H1 (cell line): ENCODE data around the gene MAN1C1. TPM values are rescaled to one million over a fixed set of nuclear protein-coding genes. Genes with fewer than 3 reads are reported as not detected.

Source experiments
- CTCF ChIA-PET: fragments of 300-600 bp; sonication (Branson Sonifier 250); formaldehyde crosslinking; loops from one replicate; lab custom pipeline; 2021; ENCODE audit not compliant: partially characterized antibody; lab: Charles Lee
- POLR2A ChIA-PET: fragments of 300-600 bp; sonication (Branson Sonifier 250); formaldehyde crosslinking; loops from one replicate; lab custom pipeline; 2021; ENCODE audit warnings: inconsistent platforms; ENCODE audit not compliant: partially characterized antibody; lab: Charles Lee
- DNase-seq, 2 experiments: peaks; one replicate each; pipeline versions ENCODE4 v3.0.0 to v3.0.0-alpha.2; 2010 to 2022; ENCODE audit warnings: low spot score in 2 of 2, low read depth in 1 of 2, mixed read lengths in 1 of 2
- FAIRE-seq: peaks from 2 replicates; lab custom pipeline; 2011; peaks lifted over from hg19 to GRCh38; lab: Jason Lieb, UNC
- H2AFZ ChIP-seq: 2 replicates; pipeline ENCODE4 v1.8.1; 2012; ENCODE audit warnings: low read length, inconsistent platforms
- H2AK5ac ChIP-seq: 2 replicates; pipeline ENCODE4 v1.6.1; 2013; ENCODE audit warnings: low read depth, low read length
- H2BK120ac ChIP-seq: replicated peaks from 2 replicates; pipeline ENCODE3; 2013; ENCODE audit warnings: low read depth, low read length, inconsistent platforms
- H2BK12ac ChIP-seq: 2 replicates; pipeline ENCODE4 v1.6.1; 2013; ENCODE audit warnings: low read depth, low read length
- H2BK15ac ChIP-seq: 2 replicates; pipeline ENCODE4 v1.6.1; 2013; ENCODE audit warnings: low read length
- H2BK20ac ChIP-seq: 2 replicates; pipeline ENCODE4 v1.6.1; 2013; ENCODE audit warnings: low read length
- H2BK5ac ChIP-seq: 2 replicates; pipeline ENCODE4 v1.6.1; 2013; ENCODE audit warnings: low read depth, low read length
- H3K14ac ChIP-seq: 2 replicates; pipeline ENCODE4 v1.6.1; 2013; ENCODE audit warnings: inconsistent platforms; ENCODE audit not compliant: insufficient read length
- H3K18ac ChIP-seq: 2 replicates; pipeline ENCODE4 v1.6.1; 2013; ENCODE audit warnings: low read length; ENCODE audit errors: extremely low read depth
- H3K23ac ChIP-seq: 2 replicates; pipeline ENCODE4 v1.6.1; 2013; ENCODE audit warnings: inconsistent platforms; ENCODE audit not compliant: insufficient read length
- H3K23me2 ChIP-seq: 2 replicates; pipeline ENCODE4 v1.6.1; 2013; ENCODE audit warnings: low read depth, low read length
- H3K27ac ChIP-seq: 2 replicates; pipeline ENCODE4 v1.6.1; 2011; ENCODE audit warnings: low read depth, low read length, inconsistent platforms
- H3K27me3 ChIP-seq, 4 experiments: replicated peaks in 1 of 4; 1 replicate in 1 of 4; 2 replicates in 3 of 4; pipeline versions ENCODE4 v1.6.1 to v1.8.1; 2011 to 2013; ENCODE audit warnings: low read length in 3 of 4, mild to moderate bottlenecking in 3 of 4, inconsistent platforms in 2 of 4, mixed read lengths in 2 of 4, moderate library complexity in 1 of 4; ENCODE audit not compliant: control insufficient read depth in 3 of 4, insufficient read depth in 3 of 4; ENCODE audit errors: extremely low read depth in 1 of 4
- H3K36me3 ChIP-seq, 4 experiments: 2 replicates each; pipeline versions ENCODE4 v1.6.1 to v1.8.1; 2011 to 2013; ENCODE audit warnings: mild to moderate bottlenecking in 4 of 4, low read length in 3 of 4, moderate library complexity in 2 of 4, control low read depth in 1 of 4, inconsistent platforms in 1 of 4; ENCODE audit not compliant: insufficient read depth in 4 of 4, control insufficient read depth in 2 of 4
- H3K4ac ChIP-seq: replicated peaks from 2 replicates; pipeline ENCODE3; 2013; ENCODE audit warnings: low read length, low read depth, mixed read lengths, inconsistent platforms; ENCODE audit not compliant: insufficient read length
- H3K4me1 ChIP-seq, 4 experiments: replicated peaks in 1 of 4; 1 replicate in 1 of 4; 2 replicates in 3 of 4; pipeline versions ENCODE4 v1.6.1 to v1.8.1; 2011 to 2013; ENCODE audit warnings: low read length in 3 of 4, inconsistent platforms in 2 of 4, mixed read lengths in 1 of 4; ENCODE audit not compliant: insufficient read depth in 4 of 4, control insufficient read depth in 3 of 4
- H3K4me2 ChIP-seq, 2 experiments: 2 replicates each; pipeline versions ENCODE4 v1.6.1 to v1.8.1; 2011 to 2013; ENCODE audit warnings: low read depth in 2 of 2, low read length in 2 of 2, control low read depth in 1 of 2, inconsistent platforms in 1 of 2, mild to moderate bottlenecking in 1 of 2; ENCODE audit not compliant: insufficient read depth in 1 of 2
- H3K4me3 ChIP-seq, 4 experiments: fragments of 200-600, 300-600 bp in 1 of 4; sonication (generic), shearing (Covaris generic), sonication (Bioruptor Twin) in 1 of 4; 2 replicates each; pipeline versions ENCODE4 v1.5.1 to v1.8.1; 2011 to 2016; ENCODE audit warnings: low read length in 4 of 4, low read depth in 3 of 4, control low read depth in 2 of 4, inconsistent platforms in 2 of 4, mild to moderate bottlenecking in 2 of 4, mixed read lengths in 1 of 4, moderate library complexity in 1 of 4; ENCODE audit not compliant: insufficient read depth in 2 of 4; ENCODE audit errors: extremely low read depth in 1 of 4
- H3K56ac ChIP-seq: replicated peaks from 2 replicates; pipeline ENCODE3; 2013; ENCODE audit warnings: low read depth, mild to moderate bottlenecking, mixed read lengths, low read length, inconsistent platforms; ENCODE audit not compliant: insufficient read length
- H3K79me1 ChIP-seq: 2 replicates; pipeline ENCODE4 v1.6.1; 2013; ENCODE audit warnings: low read depth, low read length, control low read depth
- H3K79me2 ChIP-seq, 2 experiments: 2 replicates each; pipeline versions ENCODE4 v1.6.1 to v1.8.1; 2012 to 2013; ENCODE audit warnings: low read length in 2 of 2, mild to moderate bottlenecking in 2 of 2, inconsistent platforms in 1 of 2; ENCODE audit not compliant: insufficient read depth in 2 of 2, control insufficient read depth in 1 of 2
- H3K9ac ChIP-seq, 4 experiments: replicated peaks in 1 of 4; 1 replicate in 1 of 4; 2 replicates in 3 of 4; pipeline versions ENCODE4 v1.6.1 to v1.8.1; 2011 to 2013; ENCODE audit warnings: low read depth in 3 of 4, low read length in 3 of 4, control low read depth in 2 of 4, mild to moderate bottlenecking in 2 of 4, moderate library complexity in 2 of 4, inconsistent platforms in 1 of 4; ENCODE audit errors: extremely low read depth in 1 of 4
- H3K9me3 ChIP-seq, 2 experiments: 2 replicates each; pipeline versions ENCODE4 v1.6.1 to v1.8.1; 2012 to 2013; ENCODE audit warnings: mild to moderate bottlenecking in 2 of 2, moderate library complexity in 2 of 2, control low read depth in 1 of 2, inconsistent platforms in 1 of 2, low read depth in 1 of 2, low read length in 1 of 2, mixed read lengths in 1 of 2; ENCODE audit not compliant: insufficient read depth in 2 of 2
- H4K20me1 ChIP-seq, 2 experiments: replicated peaks in 1 of 2; 2 replicates each; pipeline versions ENCODE3 to v1.8.1; 2011 to 2013; ENCODE audit warnings: inconsistent platforms in 2 of 2, low read length in 2 of 2, mild to moderate bottlenecking in 1 of 2; ENCODE audit not compliant: insufficient read depth in 2 of 2, control insufficient read depth in 1 of 2
- H4K5ac ChIP-seq: 2 replicates; pipeline ENCODE4 v1.6.1; 2013; ENCODE audit warnings: low read length, low read depth, mixed read lengths, inconsistent platforms; ENCODE audit not compliant: insufficient read length
- H4K8ac ChIP-seq: 2 replicates; pipeline ENCODE4 v1.8.0; 2013; ENCODE audit warnings: mild to moderate bottlenecking, moderate library complexity, low read length, inconsistent platforms; ENCODE audit not compliant: insufficient read depth; ENCODE audit errors: extremely low read depth
- H4K91ac ChIP-seq: replicated peaks from 2 replicates; pipeline ENCODE3; 2013; ENCODE audit warnings: low read length, mixed read lengths, inconsistent platforms; ENCODE audit not compliant: insufficient read length
- BRCA1 ChIP-seq: IDR thresholded peaks from 2 replicates; pipeline ENCODE4 v1.6.1; 2012; ENCODE audit warnings: low read depth, low read length, improper control_type of control experiment
- EZH2 ChIP-seq: fragments of 200-600 bp; sonication (generic); IDR thresholded peaks from 2 replicates; pipeline ENCODE4 v1.7.1; 2012; ENCODE audit warnings: low read depth, mild to moderate bottlenecking, moderate library complexity, low read length, inconsistent platforms; ENCODE audit not compliant: severe bottlenecking
- FOSL1 ChIP-seq: IDR thresholded peaks from 2 replicates; pipeline ENCODE4 v1.6.1; 2011; ENCODE audit warnings: mild to moderate bottlenecking, low read depth, low read length, moderate library complexity; ENCODE audit not compliant: insufficient read depth
- JUN ChIP-seq: IDR thresholded peaks from 2 replicates; pipeline ENCODE4 v1.6.1; 2011; ENCODE audit warnings: low read depth, mild to moderate bottlenecking, improper control_type of control experiment, low read length
- RAD21 ChIP-seq, 2 experiments: IDR thresholded peaks in 1 of 2; conservative IDR thresholded peaks in 1 of 2; 2 replicates each; pipeline ENCODE4 v1.6.1; 2011; ENCODE audit warnings: low read depth in 2 of 2, low read length in 2 of 2, improper control_type of control experiment in 1 of 2, inconsistent platforms in 1 of 2, mild to moderate bottlenecking in 1 of 2, moderate library complexity in 1 of 2
- RBBP5 ChIP-seq: IDR thresholded peaks from 2 replicates; pipeline ENCODE4 v1.7.1; 2012; ENCODE audit warnings: low read depth, mild to moderate bottlenecking, inconsistent platforms, low read length, moderate library complexity, borderline replicate concordance
- RFX5 ChIP-seq: IDR thresholded peaks from 2 replicates; pipeline ENCODE4 v1.6.1; 2011; ENCODE audit warnings: low read depth, low read length, improper control_type of control experiment, borderline replicate concordance
- SAP30 ChIP-seq: fragments of 300-600 bp; sonication (generic); IDR thresholded peaks from 2 replicates; pipeline ENCODE4 v1.7.1; 2012; ENCODE audit warnings: low read length, moderate library complexity, mild to moderate bottlenecking, inconsistent platforms; ENCODE audit not compliant: insufficient read depth, insufficient replicate concordance
- TEAD4 ChIP-seq: IDR thresholded peaks from 2 replicates; pipeline ENCODE4 v1.6.1; 2012; ENCODE audit warnings: low read depth, low read length, inconsistent platforms, mixed read lengths
- ZNF274 ChIP-seq: IDR thresholded peaks from 2 replicates; pipeline ENCODE4 v1.7.0; 2012; ENCODE audit warnings: low read length, borderline replicate concordance; ENCODE audit errors: extremely low read depth
- WGBS, 2 experiments: shearing (Covaris generic) in 1 of 2; methylation state at CpG; one replicate each; pipeline versions ENCODE4 v1.1.6 to v1.1.7; 2013 to 2015; ENCODE audit warnings: low lambda C conversion rate in 2 of 2, mixed read lengths in 2 of 2, inconsistent platforms in 1 of 2, low coverage in 1 of 2, missing lambda C conversion rate in 1 of 2; ENCODE audit not compliant: insufficient replicate concordance in 2 of 2, insufficient coverage in 1 of 2, insufficient read length in 1 of 2; ENCODE audit errors: extremely low coverage in 1 of 2, missing lambda C conversion rate in 1 of 2; 5-methylcytosine and 5-hydroxymethylcytosine counted together
- polyA plus RNA-seq, 7 experiments: library from polyadenylated mRNA; depleted of rRNA in 3 of 7; stranded (reverse) in 5 of 7; unstranded in 2 of 7; fragments of >200 nt in 5 of 7; fragments of 200-250 nt in 2 of 7; gene quantifications; 1 replicate in 5 of 7; 2 replicates in 1 of 7; 4 replicates in 1 of 7; pipeline versions ENCODE4 v1.2.1 to v1.2.3, GENCODE V29; 2011 to 2013; ENCODE audit warnings: missing spikeins in 2 of 7, mixed read lengths in 2 of 7
- total RNA-seq: library from RNA; stranded (reverse); fragmentation: NEBNext Ultra II Directional; extraction: Animal tissue kit (Norgen Biotek cat#: 25700); gene quantifications from 2 replicates; pipeline ENCODE4 v1.2.1, GENCODE V29; 2021
- TF ChIP-seq, protein P1 (sequence below): IDR thresholded peaks from 2 replicates; pipeline ENCODE4 v1.6.1; 2012; ENCODE audit warnings: inconsistent platforms

The MAN1C1 gene
- total and polyA plus RNA-seq, 2 of the 8 experiments (the other 6 are each of a cell fraction or from before 2014, with no cell fraction given): 7.8 to 15.2 TPM

DNA sequence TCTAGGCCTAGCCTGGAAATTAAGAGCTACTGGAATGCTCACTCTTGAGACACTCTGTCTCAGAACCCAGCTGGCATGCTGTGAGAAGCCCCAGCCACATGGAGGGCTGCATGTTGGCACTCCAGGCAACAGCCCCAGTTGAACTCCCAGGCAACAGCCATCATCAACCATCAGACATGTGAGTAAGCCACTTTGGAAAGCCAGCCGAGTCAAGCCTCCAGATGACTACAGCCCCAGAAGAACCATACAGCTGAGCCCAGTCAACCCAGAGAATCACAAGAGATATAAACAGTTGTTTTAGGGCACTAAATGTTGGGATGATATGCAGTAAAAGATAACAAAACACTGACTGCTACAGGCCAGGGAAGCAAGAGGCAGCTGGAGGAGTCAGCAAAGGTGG lies 17.7 kb upstream of the MAN1C1 start:
- WGBS, 2 experiments: 93% methylated on average over 1 of the region's 1 CpG; no CpG with 5 or more reads in 1 of the 2 experiments
- Histone ChIP-seq H3K23ac (no peak overlapping the region), H3K4ac (no peak overlapping the region), H2AK5ac (no peak overlapping the region), H3K79me2 (no peaks in the 10 kb centered on the region), H2AFZ (no peak overlapping the region), H3K27ac (no peak overlapping the region), H2BK20ac (no peak overlapping the region), H3K9me3 (peaks cover 0 to 3% of the 10 kb centered on the region in 2 experiments; a peak in 1 of 4 replicates), H4K20me1 (no peaks in the 10 kb centered on the region), H3K23me2 (peaks cover 6% of the 10 kb centered on the region; the same call in 1 of the 2 replicates), H3K27me3 (no peaks in the 10 kb centered on the region), H2BK12ac (no peak overlapping the region), H4K8ac (no peak overlapping the region), H3K4me2 (no peak overlapping the region), H3K4me1 (no peaks in the 10 kb centered on the region), H4K5ac (no peak overlapping the region), H3K36me3 (no peaks in the 10 kb centered on the region), H2BK120ac (no peak overlapping the region), H3K4me3 (no peak overlapping the region), H2BK15ac (no peak overlapping the region), H3K79me1 (no peaks in the 10 kb centered on the region), H3K14ac (no peak overlapping the region), H2BK5ac (no peak overlapping the region), H3K56ac (no peak overlapping the region), H3K18ac (no peak overlapping the region), H4K91ac (peak overlapping the region; percentile 42), H3K9ac (no peak overlapping the region)
- CTCF ChIA-PET: interaction anchor here (0.6 to 2.7 kb wide), 14 partner anchors 9 to 219 kb away, joined by 3 to 12 read pairs (median 5); no protein-coding TSS in a partner anchor
- FAIRE-seq (no peak), DNase-seq (no peak)
- POLR2A ChIA-PET: interaction anchor here (0.6 to 1.1 kb wide), 2 partner anchors 10 to 14 kb away, joined by 3 read pairs; no protein-coding TSS in a partner anchor
- no peak for TF ChIP-seq RAD21 (IDR thresholded peaks at IDR 0.05 in 1 of 2, conservative IDR thresholded peaks at IDR 0.05 in 1 of 2; ENCODE audit: low read depth in 2 of 2, low read length in 2 of 2)
- TF ChIP-seq SAP30: no peak
- no peak for TF ChIP-seq ZNF274
- no peak for TF ChIP-seq FOSL1
- TF ChIP-seq RFX5: no peak
- no peak for TF ChIP-seq RBBP5
- TF ChIP-seq EZH2: no peak
- TF ChIP-seq TEAD4: no peak
- TF ChIP-seq, protein P1, sequence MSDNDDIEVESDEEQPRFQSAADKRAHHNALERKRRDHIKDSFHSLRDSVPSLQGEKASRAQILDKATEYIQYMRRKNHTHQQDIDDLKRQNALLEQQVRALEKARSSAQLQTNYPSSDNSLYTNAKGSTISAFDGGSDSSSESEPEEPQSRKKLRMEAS: no peak
- TF ChIP-seq JUN: no peak
- no peak for TF ChIP-seq BRCA1
